PFSK-1 (cell line): Measurements from ENCODE around the gene VGF. TPM values are rescaled to one million over a fixed set of nuclear protein-coding genes. Genes with fewer than 3 reads are reported as not detected.

Experiments used
- FOXP2 ChIP-seq: optimal IDR thresholded peaks from 2 replicates; pipeline ENCODE3; 2011; ENCODE audit warnings: borderline replicate concordance, control low read depth, inconsistent platforms; ENCODE audit not compliant: insufficient read depth; ENCODE audit errors: extremely low read length, extremely low read depth
- POLR2AphosphoS5 ChIP-seq: IDR thresholded peaks from 2 replicates; pipeline ENCODE4 v1.6.1; 2012; ENCODE audit warnings: low read depth, mild to moderate bottlenecking, control low read depth, low read length, moderate library complexity
- REST ChIP-seq, 2 experiments: IDR thresholded peaks; 2 replicates each; pipeline versions ENCODE4 v1.6.1 to v1.8.0; 2011 to 2012; ENCODE audit warnings: low read depth in 2 of 2, low read length in 2 of 2, control low read depth in 1 of 2, inconsistent platforms in 1 of 2, mild to moderate bottlenecking in 1 of 2, moderate library complexity in 1 of 2; ENCODE audit not compliant: insufficient read depth in 1 of 2
- SIN3A ChIP-seq: IDR thresholded peaks from 2 replicates; pipeline ENCODE4 v1.6.1; 2012; ENCODE audit warnings: mild to moderate bottlenecking, low read length, moderate library complexity, borderline replicate concordance; ENCODE audit not compliant: insufficient read depth
- TAF1 ChIP-seq: IDR thresholded peaks from 2 replicates; pipeline ENCODE4 v1.6.1; 2012; ENCODE audit warnings: low read length, control low read depth, borderline replicate concordance; ENCODE audit not compliant: insufficient read depth
- polyA plus RNA-seq: library from polyadenylated mRNA; unstranded; fragments of >200 nt; gene quantifications from one replicate; pipeline ENCODE4 v1.2.1, GENCODE V29; 2012; ENCODE audit warnings: low read depth, missing spikeins; ENCODE audit not compliant: insufficient read length

Gene VGF
- 14,821 TPM for polyA plus RNA-seq

GRCh38 chr7:101165075-101165957 is at the start of gene VGF:
VGF (minus strand) TSS chr7:101165569; CDS start chr7:101164843, 726 bp downstream.
- TF ChIP-seq FOXP2 (no peak), REST (IDR thresholded peaks at IDR 0.05; ENCODE audit: insufficient read depth in 1 of 2, low read depth in 2 of 2, low read length in 2 of 2) (peak in 1 of 2 experiments; percentile 99; a peak in 2 of 4 replicates), TAF1 (peak; percentile 89), POLR2AphosphoS5 (peak; percentile 86), SIN3A (peak; percentile 95; the same call in 1 of the 2 replicates)

- TF ChIP-seq REST (IDR thresholded peaks at IDR 0.05; ENCODE audit: insufficient read depth in 1 of 2, low read depth in 2 of 2, low read length in 2 of 2) = no peak
- TF ChIP-seq TAF1 = no peak
- no peak for TF ChIP-seq SIN3A
- no peak for TF ChIP-seq POLR2AphosphoS5
- no peak for TF ChIP-seq FOXP2
These were observed 46.6 kb upstream of the VGF start for GRCh38 chr7:101212014-101212413.

GRCh38 chr7:101211501-101211900 is 46.1 kb upstream of the VGF start:
- no peak for TF ChIP-seq TAF1
- TF ChIP-seq FOXP2 = no peak
- TF ChIP-seq SIN3A = no peak
- no peak for TF ChIP-seq REST (IDR thresholded peaks at IDR 0.05; ENCODE audit: insufficient read depth in 1 of 2, low read depth in 2 of 2, low read length in 2 of 2)
- TF ChIP-seq POLR2AphosphoS5 = no peak

- TF ChIP-seq POLR2AphosphoS5 (no peak), SIN3A (no peak)
These were observed 44.8 kb upstream of the VGF start for GRCh38 chr7:101210143-101210542.

GRCh38 chr7:101208794-101209193 is 43.4 kb upstream of the VGF start:
- TF ChIP-seq FOXP2 = no peak
- no peak for TF ChIP-seq TAF1
- TF ChIP-seq POLR2AphosphoS5 = no peak

GRCh38 chr7:101207459-101207858 is 42.1 kb upstream of the VGF start:
- TF ChIP-seq POLR2AphosphoS5 (no peak; the same call in 1 of the 2 replicates), FOXP2 (no peak), SIN3A (no peak), REST (IDR thresholded peaks at IDR 0.05; ENCODE audit: insufficient read depth in 1 of 2, low read depth in 2 of 2, low read length in 2 of 2) (no peak), TAF1 (no peak)
